Neural cell (in vitro differentiated cells): ENCODE results near the gene P3H3.

Experiments
- CTCF ChIP-seq: fragments of 450-650 bp; IDR thresholded peaks from 2 replicates; pipeline ENCODE4 v1.5.1; 2014; ENCODE audit warnings: antibody characterized with exemption, mild to moderate bottlenecking, moderate library complexity; ENCODE audit not compliant: poor library complexity, severe bottlenecking
- EZH2 ChIP-seq: fragments of 200-600, 300-800 bp; shearing (Covaris generic), sonication (generic); IDR thresholded peaks from 2 replicates; pipeline ENCODE4 v1.6.1; 2014; ENCODE audit warnings: antibody characterized with exemption, low read length, borderline replicate concordance, mild to moderate bottlenecking; ENCODE audit not compliant: insufficient read depth, poor library complexity, severe bottlenecking
- MXI1 ChIP-seq: fragments of 450-650 bp; conservative IDR thresholded peaks from 2 replicates; pipeline ENCODE4 v1.6.1; 2014; ENCODE audit warnings: antibody characterized with exemption, mild to moderate bottlenecking; ENCODE audit not compliant: poor library complexity, severe bottlenecking
- POLR2AphosphoS5 ChIP-seq: IDR thresholded peaks from 2 replicates; pipeline ENCODE4 v1.6.1; 2012

- TF ChIP-seq POLR2AphosphoS5 (peak; percentile 34), CTCF (peak; percentile 89), EZH2 (no peak), MXI1 (peak; percentile 60)
Observed at GRCh38 chr12:6872073-6873048, 44.2 kb downstream of the P3H3 start.
